K562 treated with DMSO at 1 percent for 12 hours (cell line): ENCODE results near the gene SLC6A19. TPM values are rescaled to one million over a fixed set of nuclear protein-coding genes. Genes with fewer than 3 reads are reported as not detected.

Source experiments
- total RNA-seq: library from RNA; unstranded; fragments of 300-600 nt; gene quantifications from 2 replicates; pipeline ENCODE4 v1.2.3, GENCODE V29; 2022; ENCODE audit not compliant: insufficient read depth

SLC6A19 gene
- 0.15 and 0.60 TPM in 2 replicates for total RNA-seq

DNA sequence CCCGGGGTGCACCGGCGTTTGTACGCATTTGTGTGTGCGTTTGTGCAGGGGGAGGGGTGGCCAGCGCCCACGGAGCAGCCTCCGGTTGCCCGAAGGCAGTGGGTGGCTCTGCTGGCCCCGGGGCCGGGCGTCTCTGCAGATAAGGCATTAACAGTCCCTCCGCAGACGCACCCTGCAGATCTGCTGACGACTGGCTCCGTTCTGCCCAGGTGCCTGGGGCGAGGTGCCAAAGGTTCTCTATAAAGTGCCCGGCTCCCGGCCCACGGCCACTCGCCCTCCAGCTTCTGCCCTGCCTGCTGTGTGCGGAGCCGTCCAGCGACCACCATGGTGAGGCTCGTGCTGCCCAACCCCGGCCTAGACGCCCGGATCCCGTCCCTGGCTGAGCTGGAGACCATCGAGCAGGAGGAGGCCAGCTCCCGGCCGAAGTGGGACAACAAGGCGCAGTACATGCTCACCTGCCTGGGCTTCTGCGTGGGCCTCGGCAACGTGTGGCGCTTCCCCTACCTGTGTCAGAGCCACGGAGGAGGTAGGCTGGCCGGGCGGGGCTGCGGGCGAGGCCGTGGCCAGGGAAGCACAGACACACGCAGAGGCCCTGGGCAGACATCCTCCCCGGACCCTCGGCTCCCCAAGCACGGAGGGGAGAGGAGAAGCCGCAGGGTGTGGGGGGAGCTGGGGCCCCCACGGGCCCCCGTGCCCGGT is at the start of gene SLC6A19:
Gene SLC6A19, plus strand, starts transcription at position 269 of the 699 bp plus-strand sequence. Its CDS starts 56 bp downstream, at position 325.

DNA sequence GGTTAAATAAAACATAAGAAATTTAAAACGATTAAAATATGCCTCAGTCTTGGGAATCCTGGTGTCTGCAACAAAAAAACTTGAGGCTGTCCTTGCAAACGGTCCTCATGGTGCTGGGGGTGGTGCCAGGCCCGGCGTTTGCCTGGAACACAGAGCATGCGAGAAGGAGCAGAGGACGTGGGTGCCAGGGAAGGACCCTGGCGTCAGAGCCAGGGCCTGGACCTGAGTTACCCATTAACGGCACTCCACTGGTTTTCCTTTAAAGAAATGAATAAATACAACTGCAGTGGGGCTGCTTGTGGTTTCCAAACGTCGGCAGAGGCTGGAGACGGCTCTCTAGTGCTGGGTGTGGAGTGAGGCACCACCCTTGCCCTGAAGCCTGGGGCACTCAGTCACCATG is 23.7 kb downstream of the SLC6A19 start, which contains the start of gene SLC6A18:
Gene SLC6A18, plus strand, starts transcription at position 301 of the 400 bp plus-strand sequence. Its CDS starts 97 bp downstream, at position 398.

Other genes with a start within 250 kb of the SLC6A19 start
- 0.85 and 2.5 TPM in 2 replicates for gene NKD2, start 192.8 kb upstream of the SLC6A19 start, total RNA-seq
- gene SLC12A7, start 89.5 kb upstream of the SLC6A19 start, total RNA-seq: 1.5 and 5.0 TPM in 2 replicates
- gene SLC6A18, start 23.8 kb downstream of the SLC6A19 start, total RNA-seq: not detected in 2 replicates
- not detected in 2 replicates for gene TERT, start 93.5 kb downstream of the SLC6A19 start, total RNA-seq
- 97.9 and 142 TPM in 2 replicates for gene CLPTM1L, start 143.5 kb downstream of the SLC6A19 start, total RNA-seq
- not detected in 2 replicates for gene SLC6A3, start 243.8 kb downstream of the SLC6A19 start, total RNA-seq